GM21515 (cell line): ENCODE data around the gene SPRING1.

Source experiments
- ATAC-seq: cut with Tn5 transposase; IDR thresholded peaks from one replicate; pipeline ENCODE4 v1.9.1; 2021; ENCODE audit not compliant: unreplicated experiment

Gene SPRING1

GRCh38 chr12:116710370-116711150 is 27.3 kb downstream of the SPRING1 start:
- ATAC-seq, result no peak

DNA sequence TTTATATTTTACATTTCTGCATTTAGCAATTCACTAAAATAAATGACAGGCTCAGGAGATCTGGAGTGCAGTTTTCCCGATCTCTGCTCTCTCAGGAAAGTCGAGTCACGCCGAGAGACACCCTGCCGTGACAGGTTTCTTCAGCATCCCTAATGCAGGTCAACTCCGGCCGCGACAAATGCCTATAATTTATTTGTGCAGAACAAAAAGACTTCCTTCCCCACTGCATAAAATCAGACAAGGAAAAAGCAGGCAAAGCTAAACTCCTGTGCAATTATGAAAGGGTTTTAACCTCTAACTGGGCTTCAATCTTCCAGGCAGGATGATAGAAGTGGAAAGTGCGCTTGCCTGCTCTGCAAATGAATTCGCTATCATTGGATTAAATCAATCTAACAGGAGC is 28.1 kb downstream of the SPRING1 start:
- ATAC-seq, result no peak

- no peak for ATAC-seq
Measured at GRCh38 chr12:116708826-116709756, 28.8 kb downstream of the SPRING1 start.

GRCh38 chr12:116707751-116708150 is 30.1 kb downstream of the SPRING1 start:
- no peak for ATAC-seq

DNA sequence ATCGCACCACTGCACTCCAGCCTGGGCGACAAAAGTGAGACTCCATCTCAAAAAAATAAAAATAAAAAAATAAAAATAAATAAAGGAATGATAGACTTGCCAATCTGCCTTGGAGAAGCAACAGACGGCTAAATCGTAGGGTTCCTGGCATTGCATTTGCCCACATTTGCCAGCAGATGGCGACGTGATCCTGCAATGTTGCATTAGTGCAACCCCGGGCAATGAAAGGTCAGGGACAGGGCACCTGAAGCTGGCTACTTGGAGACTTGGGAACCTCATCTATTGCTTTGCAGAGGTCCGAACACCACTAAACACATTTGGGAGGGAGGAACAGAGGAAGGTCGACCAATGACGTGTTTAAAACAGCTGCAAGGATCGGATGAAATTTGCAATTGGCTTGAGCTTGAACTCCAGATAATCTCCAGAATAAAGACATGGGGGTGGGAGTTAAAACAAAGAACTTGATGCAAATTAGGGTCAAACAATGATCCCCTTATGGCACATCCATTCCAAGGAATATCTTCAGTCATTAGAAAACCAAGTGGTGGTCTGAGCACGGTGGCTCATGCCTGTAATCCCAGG is 34.6 kb downstream of the SPRING1 start:
- ATAC-seq, result peak; percentile 59

DNA sequence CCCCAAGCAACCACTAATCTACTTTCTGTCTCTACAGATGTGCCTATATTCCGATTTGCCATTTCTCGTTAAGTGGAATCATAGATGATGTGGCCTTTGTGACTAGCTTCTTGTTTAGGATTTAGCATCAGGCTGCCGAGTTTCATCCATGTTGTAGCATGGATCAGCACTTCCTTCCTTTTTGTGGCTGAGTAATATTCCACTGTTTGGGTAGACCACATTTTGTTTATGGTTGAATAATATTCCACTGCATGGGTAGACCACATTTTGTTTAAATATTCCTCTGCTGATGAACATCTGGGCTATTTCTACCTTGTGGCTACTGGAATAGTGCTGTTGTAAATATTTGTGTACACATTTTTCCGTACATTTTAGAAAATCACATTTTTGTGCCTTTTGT is 36.4 kb downstream of the SPRING1 start:
- no peak for ATAC-seq

GRCh38 chr12:116700066-116700465 is 37.8 kb downstream of the SPRING1 start:
- ATAC-seq, result no peak

GRCh38 chr12:116698554-116699075 is 39.3 kb downstream of the SPRING1 start:
- no peak for ATAC-seq

DNA sequence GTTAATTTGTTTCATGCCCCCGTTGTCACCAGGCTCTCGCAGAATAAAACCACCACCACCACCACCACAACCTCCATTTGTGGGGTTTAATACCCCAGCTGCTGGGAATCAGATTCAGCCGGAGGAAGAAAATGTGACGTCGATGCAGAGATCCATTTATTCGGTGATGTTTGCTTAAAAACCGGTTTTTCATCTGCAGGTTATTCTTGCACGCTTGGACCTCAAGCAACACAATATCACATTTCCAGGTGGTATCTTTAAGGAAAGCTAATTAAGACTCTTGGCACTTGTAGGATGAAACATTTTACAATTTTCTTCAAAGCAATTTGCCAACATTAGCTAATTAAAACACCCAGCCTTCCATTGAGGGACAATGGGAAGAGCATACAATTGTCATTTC is 39.8 kb downstream of the SPRING1 start:
- no peak for ATAC-seq

- no peak for ATAC-seq
Measured at GRCh38 chr12:116697716-116698115, 40.2 kb downstream of the SPRING1 start.

DNA sequence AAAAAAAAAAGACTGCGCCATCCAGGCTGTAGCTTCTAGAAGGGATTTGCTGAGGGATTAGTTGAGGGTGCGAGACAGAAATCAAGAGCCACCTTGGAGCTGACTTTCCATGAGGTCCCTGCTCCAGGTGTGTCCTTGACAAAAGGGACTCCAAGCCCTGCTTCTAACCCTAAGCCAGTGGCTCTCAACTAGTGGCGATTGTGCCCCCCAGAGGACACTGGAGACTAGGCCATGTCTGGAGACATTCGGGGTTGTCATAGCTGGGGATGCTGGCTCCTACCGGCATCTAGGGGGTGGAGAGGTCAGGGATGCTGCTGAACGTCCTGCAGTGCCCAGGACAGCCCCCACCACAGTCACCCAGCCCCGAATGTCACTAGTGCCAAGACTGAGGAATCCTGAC is 40.6 kb downstream of the SPRING1 start:
- no peak for ATAC-seq

DNA sequence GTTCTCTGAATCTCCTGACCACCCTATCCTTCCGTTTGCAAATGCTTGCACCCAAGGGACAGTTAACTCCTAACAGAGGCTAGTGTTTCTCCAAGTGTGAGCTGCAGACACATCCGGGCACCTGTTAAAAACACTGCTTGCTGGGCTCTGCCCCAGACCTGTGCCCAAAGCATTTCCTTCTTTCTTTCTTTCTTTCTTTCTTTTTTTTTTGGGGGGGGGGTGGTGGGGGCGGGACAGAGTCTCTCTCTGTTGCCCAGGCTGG is 42.5 kb downstream of the SPRING1 start:
- ATAC-seq, result no peak

DNA sequence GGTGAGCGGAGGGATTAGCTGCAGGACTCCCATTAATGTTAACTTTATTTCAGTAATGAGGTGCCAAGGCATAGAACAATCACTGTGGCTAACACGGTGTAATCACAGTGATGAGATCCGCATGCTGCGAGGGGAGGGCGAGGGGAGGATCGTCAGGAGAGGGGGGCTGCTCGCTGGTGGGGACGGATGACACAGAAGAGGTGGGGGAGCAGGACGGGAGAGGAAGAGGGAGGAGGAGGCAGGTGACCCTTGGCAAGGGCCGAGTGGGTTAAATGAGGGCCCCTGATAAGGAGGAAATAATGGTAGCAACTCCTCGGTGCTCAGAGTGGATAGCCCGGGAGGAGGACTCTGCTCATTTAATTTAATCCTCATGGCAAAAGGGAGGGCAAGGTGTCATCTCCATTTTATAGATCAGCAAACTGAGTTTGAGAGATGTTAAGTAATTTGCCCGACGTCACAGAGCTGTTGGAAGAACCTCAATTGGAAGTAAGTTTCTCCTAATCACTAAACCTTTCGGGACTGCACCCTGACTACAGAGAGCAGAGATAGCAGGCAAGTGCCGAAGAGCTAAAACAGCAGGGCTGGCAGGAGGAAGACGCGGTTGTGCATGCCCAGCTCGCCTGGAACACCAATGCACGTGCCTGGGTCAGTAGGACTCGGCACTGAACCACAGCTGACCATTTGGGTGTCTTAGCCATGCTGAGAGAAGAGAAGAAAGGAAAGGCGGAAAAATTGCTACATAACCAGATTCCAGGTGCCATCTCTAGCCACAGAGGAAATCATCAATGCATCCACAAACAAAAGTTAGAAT is 43.0 kb downstream of the SPRING1 start:
- ATAC-seq, result no peak

GRCh38 chr12:116693286-116694227 is 44.3 kb downstream of the SPRING1 start:
- no peak for ATAC-seq

DNA sequence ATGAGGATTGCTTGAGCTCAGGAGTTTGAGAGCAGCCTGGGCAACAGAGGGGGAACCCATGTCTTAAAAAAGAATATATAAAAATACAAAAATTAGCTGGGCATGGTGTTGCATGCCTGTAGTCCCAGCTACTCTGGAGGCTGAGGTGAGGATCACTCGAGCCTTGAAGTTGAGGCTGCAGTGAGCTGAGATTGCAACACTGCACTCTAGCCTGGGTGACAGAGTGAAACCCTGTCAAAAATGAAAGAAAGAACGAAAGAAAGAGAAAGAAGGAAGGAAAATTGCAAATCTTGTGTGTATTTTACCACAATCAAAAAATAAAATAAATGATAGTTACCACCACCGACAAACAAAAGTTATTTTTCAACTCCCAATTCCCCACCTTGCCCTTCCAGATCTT is 45.3 kb downstream of the SPRING1 start:
- ATAC-seq, result no peak

DNA sequence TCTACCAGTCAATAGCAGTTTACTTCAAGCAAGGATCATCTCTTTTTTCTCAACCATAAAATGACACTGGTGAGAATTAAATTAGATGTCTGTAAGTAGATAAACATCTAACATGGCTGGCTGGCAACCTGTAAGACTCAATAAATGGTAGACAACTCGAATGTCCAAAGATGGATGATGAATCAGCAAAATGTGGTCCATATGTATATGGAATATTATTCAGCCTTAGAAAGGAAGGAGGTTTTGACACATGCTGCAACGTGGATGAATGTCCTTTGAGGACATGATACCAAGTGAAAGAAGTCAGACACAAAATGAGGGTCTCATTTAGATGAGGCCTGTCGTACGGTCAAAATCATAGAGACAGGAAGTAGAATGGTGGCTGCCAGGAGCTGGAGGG is 46.2 kb downstream of the SPRING1 start:
- ATAC-seq, result no peak

GRCh38 chr12:116691205-116691604 is 46.7 kb downstream of the SPRING1 start:
- no peak for ATAC-seq

DNA sequence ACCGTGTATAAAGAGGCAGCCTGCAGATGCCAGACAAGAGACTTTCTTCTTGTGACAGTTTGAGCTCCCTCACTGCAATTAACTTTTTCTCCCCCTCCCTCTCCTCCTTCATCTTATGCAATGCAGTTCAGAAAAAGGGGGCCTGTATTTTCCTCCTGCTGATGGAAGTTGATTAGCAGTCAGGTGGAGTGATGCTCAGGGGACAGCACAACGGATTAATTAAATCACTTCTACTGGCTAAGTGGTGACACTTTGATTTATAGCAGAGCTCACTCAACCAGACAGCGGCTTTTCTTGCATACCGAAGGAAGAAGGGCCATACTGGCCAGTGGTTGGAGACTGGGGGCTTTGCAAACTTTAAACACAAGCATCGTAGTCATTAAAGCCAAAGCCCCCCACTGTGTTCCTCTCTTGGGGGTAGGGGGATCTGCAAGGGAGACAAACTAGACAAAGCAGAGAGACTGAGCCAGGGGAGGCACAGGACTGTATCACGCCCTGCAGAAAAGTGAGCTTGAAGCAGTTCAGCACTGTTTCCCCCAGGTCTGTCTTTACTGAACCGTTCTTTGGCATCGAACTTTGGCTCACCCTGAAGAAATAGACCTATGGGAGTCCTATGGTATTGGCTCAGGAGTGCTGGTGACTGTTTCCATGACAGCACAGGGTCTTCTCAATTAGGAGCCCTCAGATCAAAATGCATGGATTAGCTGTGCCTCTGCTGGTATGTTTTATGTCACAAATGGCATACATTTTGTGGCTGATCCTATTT is 47.7 kb downstream of the SPRING1 start:
- no peak for ATAC-seq

- no peak for ATAC-seq
Measured at GRCh38 chr12:116689521-116689920, 48.3 kb downstream of the SPRING1 start.
